M059J (cell line): Measurements from ENCODE around the gene TOR3A. TPM values are rescaled to one million over a fixed set of nuclear protein-coding genes. Genes with fewer than 3 reads are reported as not detected.
"Not testable (repeated sequence)": the region's sequence is repeated elsewhere in the genome, so short reads cannot be mapped to it uniquely, and the experiment has no call there.

Experiments used
- DNase-seq: peaks from one replicate; pipeline ENCODE4 v3.0.0-alpha.2; 2012; ENCODE audit warnings: low read depth
- total RNA-seq: library from RNA; depleted of rRNA; stranded (reverse); fragments of >200 nt; shearing (Covaris generic); gene quantifications from 2 replicates; pipeline ENCODE4 v1.2.3, GENCODE V29; 2014; rRNA removed

TOR3A gene
- total RNA-seq, result 20.6 and 52.6 TPM in 2 replicates

DNA sequence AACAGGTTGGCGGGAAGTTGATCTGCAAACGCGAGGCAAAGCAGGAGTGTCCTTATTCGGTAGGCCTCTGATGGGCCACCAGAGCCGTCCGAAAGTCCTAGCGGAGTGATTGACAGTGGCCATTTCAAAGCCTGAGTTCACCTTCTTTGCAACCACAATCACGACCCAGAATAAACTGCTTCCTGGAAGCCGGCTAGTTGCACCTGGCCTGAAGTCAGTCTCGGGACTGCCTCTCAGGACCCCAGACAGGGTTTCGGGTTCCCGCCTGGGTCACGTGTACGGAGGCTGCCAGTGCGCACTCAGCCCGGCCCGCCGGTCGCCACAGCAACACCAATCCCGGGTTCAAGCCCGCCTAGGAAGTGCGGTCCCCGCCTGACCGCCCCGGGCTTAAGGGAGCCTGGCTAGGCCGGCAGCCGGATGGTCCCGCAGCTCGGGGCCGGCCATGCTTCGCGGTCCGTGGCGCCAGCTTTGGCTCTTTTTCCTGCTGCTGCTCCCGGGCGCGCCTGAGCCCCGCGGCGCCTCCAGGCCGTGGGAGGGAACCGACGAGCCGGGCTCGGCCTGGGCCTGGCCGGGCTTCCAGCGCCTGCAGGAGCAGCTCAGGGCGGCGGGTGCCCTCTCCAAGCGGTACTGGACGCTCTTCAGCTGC, at the start of gene TOR3A:
TSS of gene TOR3A (plus strand) at position 384 of the 646 bp plus-strand sequence. CDS start at position 443, 59 bp downstream.
- peak; percentile 92 for DNase-seq

GRCh38 chr1:179034720-179035119, 47.1 kb upstream of the TOR3A start:
- DNase-seq, result peak; percentile 73

GRCh38 chr1:179036844-179037465, 44.9 kb upstream of the TOR3A start:
- peak; percentile 86 for DNase-seq

DNA sequence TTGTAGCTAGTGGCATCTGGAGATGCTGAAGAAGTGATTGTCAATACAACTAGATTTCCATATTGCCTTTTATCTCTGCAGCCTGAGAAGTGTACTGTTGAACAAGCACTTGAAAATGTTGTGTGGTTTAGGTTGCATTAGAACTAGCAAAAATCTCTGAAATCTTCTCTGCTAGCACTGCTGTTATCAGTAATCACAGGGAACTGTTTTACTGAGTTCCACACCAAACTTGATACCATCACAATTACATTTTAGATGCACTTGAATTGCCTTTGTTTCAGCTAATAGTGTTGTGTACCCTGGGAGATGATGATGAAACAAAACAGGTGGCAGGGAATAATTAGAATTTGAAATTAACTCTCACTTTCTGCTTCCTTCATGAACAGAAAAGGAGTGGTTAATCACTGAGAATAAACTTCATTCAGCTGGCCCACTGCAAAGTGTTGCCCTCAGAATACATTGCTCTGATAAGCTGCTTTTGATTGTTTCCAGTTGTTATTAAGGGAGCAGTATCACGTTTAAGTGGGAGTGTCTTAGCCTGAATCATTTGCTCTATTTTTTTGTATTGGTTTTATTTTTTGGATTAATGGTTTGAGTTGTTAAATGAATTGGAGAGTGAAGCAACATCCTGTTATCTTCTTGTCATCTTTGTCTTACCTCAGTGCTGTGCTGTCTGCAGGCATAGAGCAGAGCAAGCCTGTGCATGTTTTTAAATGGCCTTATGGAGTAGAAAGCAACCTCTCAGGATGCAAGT, 43.2 kb upstream of the TOR3A start:
- no peak for DNase-seq

- not testable (repeated sequence) for DNase-seq
Measured at GRCh38 chr1:179039502-179040174, 42.2 kb upstream of the TOR3A start.

DNA sequence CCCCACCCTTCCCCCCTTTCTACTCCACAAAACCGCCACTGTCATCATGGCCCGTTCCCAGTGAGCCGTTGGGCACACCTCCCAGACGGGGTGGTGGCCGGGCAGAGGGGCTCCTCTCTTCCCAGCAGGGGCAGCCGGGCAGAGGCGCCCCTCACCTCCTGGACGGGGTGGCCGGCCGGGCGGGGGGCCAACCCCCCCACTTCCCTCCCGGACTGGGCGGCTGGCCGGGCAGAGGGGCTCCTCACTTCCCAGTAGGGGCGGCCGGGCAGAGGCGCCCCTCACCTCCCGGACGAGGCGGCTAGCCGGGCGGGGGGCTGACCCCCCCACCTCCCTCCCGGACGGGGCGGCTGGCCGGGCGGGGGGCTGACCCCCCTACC, 41.7 kb upstream of the TOR3A start:
- DNase-seq, result not testable (repeated sequence)

DNA sequence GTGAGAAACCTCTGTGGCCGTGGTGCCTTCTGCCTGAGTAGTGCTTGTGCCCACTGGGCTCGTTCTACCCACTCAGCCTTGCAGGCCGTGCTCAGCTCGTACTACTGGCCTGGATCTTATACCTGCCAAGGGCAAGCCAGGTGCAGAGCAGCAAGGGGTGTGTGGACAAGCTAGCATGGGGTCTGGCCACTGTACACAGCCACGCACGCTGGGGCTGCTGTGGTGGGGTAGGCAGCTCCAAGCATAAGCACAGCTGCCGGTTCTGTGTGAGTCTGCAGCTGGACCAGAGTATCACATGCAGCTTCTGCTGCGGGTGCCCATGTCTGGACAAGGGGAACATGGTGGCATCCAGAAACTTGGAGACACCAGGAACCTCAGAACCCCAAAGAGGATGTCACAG, 39.8 kb upstream of the TOR3A start:
- no peak for DNase-seq

DNA sequence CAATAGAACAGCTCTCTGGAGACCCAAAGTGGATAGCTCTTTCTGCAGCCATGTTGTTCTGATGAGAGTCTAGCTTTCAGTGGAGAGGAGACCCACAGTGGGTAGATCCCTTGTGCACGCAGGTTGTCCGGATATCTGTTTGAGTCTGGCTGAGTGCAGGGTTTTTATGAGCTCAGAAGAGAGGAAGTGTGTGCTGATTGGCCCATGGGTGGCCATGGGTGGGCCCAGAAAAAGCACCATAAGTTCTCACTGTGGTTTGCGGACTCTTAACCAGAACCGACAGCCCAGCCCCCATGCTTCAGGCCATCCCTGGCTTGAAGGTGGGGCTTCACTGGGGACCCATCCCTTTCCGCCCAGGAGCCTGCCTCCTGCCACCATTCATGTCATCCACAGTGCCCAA, 39.2 kb upstream of the TOR3A start:
- no peak for DNase-seq

GRCh38 chr1:179043266-179043665, 38.6 kb upstream of the TOR3A start:
- DNase-seq, result no peak

GRCh38 chr1:179043907-179044306, 38.0 kb upstream of the TOR3A start:
- no peak for DNase-seq

GRCh38 chr1:179046808-179047635, 34.8 kb upstream of the TOR3A start:
- DNase-seq, result no peak

DNA sequence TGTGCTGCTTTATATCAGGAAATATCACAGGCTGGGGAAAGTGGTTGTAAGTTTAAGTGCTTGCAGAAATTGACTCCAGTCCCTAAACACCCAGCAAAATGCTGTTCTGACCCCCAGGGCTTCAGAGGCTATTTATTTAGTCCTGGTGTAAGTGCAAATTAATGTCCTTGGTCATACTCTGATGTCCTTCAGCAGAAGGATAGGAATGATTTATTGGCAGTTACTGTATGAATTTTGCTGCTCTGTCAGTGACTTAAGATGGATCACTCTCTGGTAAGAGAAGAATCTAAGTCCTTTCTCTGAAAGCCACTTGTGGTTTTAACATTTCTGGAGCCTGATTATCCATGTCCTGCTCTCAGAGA, 34.3 kb upstream of the TOR3A start:
- peak; percentile 34 for DNase-seq

- no peak for DNase-seq
Measured at GRCh38 chr1:179048339-179049124, 33.3 kb upstream of the TOR3A start.

GRCh38 chr1:179052776-179053175, 29.1 kb upstream of the TOR3A start:
- DNase-seq, result no peak

DNA sequence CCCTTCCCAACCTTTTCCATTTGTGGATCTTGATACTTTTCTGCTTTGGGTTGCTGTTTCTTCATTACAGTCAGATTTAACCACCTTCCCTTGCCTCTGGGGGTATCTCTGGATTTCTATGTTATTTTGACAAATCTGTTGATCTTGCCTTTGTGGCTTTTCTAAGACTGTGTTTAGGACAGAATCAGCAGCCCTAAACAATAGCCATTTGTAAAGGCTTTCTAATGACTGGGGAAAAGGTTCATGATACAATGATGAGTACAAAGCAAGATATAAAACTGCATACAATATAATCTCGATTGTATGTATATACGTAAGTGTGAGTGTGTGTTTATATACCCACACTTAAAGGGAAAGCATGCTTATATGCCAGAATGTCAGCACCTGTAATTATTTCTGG, 28.4 kb upstream of the TOR3A start:
- DNase-seq, result no peak

DNA sequence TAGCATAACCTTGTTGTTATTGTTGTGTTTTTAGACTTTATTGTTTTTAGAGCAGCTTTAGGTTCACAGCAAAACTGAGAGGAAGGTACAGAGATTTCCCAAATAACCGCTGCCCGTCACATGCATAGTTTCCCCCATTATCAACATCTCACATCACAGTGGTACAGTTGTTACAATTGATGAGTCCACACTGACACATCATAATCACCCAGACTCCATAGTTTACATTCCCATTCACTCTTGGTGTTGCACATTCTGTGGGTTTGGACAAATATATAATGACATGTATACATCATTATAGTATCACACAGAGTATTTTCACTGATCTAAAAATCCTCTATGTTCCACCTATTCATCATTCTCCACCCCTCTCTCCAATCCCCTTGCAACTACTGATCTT, 25.9 kb upstream of the TOR3A start:
- no peak for DNase-seq

DNA sequence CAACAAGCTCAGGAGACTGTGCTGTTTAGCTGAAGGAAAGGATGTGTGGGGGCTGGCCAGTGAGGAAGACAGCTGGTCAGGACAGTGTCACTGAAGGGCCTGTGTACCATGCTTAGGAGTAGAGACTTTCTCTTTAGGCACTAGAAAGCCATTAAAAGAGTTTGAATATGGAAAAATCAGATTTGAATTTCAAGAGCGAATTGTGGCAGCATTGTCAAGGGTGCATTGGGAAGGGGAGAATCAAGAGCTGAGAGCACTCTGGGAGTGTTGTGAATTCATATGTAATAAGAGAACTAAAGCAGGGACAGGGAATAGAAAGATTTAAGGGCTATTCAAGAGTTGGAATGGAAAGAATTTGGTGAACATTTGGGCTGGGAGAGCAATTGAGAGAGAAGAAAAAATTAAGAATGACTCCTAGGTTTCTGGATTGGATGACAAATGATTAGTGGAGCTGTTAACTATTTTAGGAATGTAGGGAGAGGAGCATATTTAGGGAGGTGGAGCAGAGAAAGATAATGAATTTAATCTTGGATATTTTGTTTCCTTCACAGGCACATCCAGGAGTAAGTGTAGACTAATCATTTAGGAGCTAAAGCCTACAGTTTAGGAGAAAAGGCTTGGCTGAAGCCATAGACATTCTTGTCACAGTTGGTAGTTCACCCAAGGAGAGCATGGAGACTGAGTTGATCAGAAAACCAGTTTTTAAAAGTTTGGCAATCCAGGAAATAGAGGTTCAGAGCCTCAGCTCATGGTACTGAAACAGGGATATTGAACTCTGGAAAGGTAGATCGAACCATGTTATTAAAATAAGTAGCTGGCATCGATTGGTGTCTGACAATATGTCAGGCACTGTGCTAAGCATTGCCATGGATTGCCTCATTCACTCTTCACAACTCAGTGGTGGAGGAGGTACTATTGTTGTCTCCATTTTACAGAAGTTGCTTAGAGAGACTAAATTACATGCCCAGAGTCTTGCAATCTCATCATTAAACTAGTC, 23.1 kb upstream of the TOR3A start:
- DNase-seq, result peak; percentile 37

GRCh38 chr1:179061360-179062282, 20.2 kb upstream of the TOR3A start:
- peak; percentile 61 for DNase-seq
